Ovary (tissue), 3 donors: ENCODE results near the gene PCTP.

Experiments
- EP300 ChIP-seq: sonication (generic); formaldehyde crosslinking; IDR thresholded peaks from one replicate; pipeline ENCODE4 v1.6.1; 2017; ENCODE audit warnings: antibody characterized with exemption
- TF ChIP-seq, protein P1 (sequence below), 3 donors: fragments of 450-650 bp in 2 of 3; fragments of 200-600 bp in 1 of 3; IDR thresholded peaks; one replicate each; pipeline versions ENCODE4 v1.5.1 to v1.8.0; 2016 to 2022; ENCODE audit warnings: antibody characterized with exemption in 3 of 3, mild to moderate bottlenecking in 1 of 3
- donor health status: DM: no; HTN: no; CAD: no.

DNA sequence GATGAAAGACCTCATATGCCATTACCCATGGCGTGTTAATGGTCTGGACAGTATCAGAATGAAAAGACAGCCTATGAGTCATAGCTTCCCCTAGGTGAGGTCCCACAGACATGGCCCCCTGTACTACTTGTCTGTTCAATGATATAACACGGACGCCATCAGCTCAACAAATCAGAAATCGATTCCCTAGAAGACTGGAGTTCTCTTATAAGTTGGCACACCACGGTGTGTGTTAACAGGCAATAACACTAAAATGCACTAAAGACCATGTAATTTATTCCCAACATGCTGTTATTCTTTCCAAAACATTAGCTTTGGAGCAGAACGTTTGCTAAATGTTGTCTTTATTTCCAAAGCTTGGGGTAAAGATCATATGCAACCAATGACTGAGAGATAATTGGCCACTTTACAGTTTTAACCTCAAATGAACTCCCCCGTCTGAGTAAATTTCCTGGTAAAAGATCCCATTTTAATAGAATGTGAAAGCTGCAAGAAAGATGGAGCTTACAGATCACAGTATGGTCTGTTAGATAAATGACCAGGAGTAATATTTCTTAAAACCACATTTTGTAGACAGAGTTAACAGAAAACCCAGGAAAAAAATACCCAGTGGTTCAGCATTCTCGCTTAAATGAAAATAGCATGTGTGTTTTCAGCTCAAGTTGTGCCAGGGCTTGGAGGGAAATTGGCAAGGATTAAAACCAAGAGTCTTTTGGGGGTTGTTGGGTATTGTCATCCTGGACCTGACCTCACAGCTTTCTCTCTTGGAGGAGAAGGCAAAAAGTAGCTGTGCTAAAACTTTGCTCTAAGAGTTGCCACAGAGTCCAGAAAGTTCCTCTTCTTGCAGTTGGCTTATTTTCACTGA, 65.9 kb downstream of the PCTP start:
- TF ChIP-seq, protein P1, sequence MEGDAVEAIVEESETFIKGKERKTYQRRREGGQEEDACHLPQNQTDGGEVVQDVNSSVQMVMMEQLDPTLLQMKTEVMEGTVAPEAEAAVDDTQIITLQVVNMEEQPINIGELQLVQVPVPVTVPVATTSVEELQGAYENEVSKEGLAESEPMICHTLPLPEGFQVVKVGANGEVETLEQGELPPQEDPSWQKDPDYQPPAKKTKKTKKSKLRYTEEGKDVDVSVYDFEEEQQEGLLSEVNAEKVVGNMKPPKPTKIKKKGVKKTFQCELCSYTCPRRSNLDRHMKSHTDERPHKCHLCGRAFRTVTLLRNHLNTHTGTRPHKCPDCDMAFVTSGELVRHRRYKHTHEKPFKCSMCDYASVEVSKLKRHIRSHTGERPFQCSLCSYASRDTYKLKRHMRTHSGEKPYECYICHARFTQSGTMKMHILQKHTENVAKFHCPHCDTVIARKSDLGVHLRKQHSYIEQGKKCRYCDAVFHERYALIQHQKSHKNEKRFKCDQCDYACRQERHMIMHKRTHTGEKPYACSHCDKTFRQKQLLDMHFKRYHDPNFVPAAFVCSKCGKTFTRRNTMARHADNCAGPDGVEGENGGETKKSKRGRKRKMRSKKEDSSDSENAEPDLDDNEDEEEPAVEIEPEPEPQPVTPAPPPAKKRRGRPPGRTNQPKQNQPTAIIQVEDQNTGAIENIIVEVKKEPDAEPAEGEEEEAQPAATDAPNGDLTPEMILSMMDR (IDR thresholded peaks at IDR 0.05), result no peak
- TF ChIP-seq EP300, result no peak
